Measurements from ENCODE around the gene PDGFRB. TPM values are rescaled to one million over a fixed set of nuclear protein-coding genes. Genes with fewer than 3 reads are reported as not detected.

Gene PDGFRB
- total RNA-seq, 5 donors from 2014 or later (not counting 1 experiment from before 2014, with no cell fraction given), result 0.32 to 3.6 (median 1.6) TPM

DNA sequence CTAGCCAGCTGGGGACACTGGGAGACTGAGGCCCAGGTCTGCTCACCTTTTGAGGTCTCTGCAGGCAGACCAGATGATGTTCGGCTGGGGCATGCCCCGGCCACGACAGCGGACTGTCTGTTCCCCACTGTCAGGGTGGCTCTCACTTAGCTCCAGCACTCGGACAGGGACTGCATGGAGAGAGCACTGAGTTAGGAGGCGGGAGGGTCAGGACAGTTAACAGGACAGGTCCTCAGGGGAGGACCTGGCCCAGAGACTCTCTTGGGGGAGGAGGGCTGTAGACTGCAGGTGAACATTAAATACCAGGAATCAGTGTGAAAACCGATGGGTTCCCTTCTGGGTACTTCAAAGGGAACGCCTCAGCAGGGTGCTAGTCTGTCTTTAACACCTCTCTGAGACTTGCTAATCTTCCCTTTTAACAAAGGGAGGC lies 25.1 kb downstream of the PDGFRB start:
- Histone ChIP-seq H3K4me1 (ENCODE audit: control insufficient read depth in 1 of 2, extremely low read depth in 1 of 2, insufficient read depth in 2 of 2, low read length in 2 of 2) (peaks cover 0 to 9% of the 10 kb centered on the region in 2 experiments), H3K36me3 (ENCODE audit: control insufficient read depth in 2 of 2, extremely low read depth in 1 of 2, insufficient read depth in 1 of 2, low read length in 1 of 2) (no peaks in the 10 kb centered on the region), H3K27me3 (replicated peaks in 1 of 2; ENCODE audit: control insufficient read depth in 2 of 2, extremely low read depth in 1 of 2, insufficient read depth in 2 of 2, low read length in 1 of 2) (peaks cover 0 to 8% of the 10 kb centered on the region in 2 experiments), H3K4me3 (ENCODE audit: control insufficient read depth in 1 of 2, extremely low read depth in 1 of 2, low read length in 1 of 2) (no peak overlapping the region), H3K27ac (ENCODE audit: low read length) (no peak overlapping the region), H3K9me3 (no peaks in the 10 kb centered on the region)
- no peaks in the 10 kb centered on the region for H3K27me3 Mint-ChIP-seq
- no peak for DNase-seq
- H3K36me3 Mint-ChIP-seq, result no peaks in the 10 kb centered on the region
- CTCF ChIA-PET, result interaction anchor here in 1 of 2 donors (0.7 kb wide), 1 partner anchor 221 kb away, joined by 4 read pairs; no protein-coding TSS in a partner anchor
- no peak overlapping the region for H3K4me3 Mint-ChIP-seq
- no peak overlapping the region for H3K27ac Mint-ChIP-seq
- H3K4me1 Mint-ChIP-seq, result peaks cover 0 to 2% (median 0%) of the 10 kb centered on the region in 3 donors
- WGBS (ENCODE audit: insufficient coverage), result 90% methylated on average over 7 of the region's 8 CpGs
- no peaks in the 10 kb centered on the region for H3K9me3 Mint-ChIP-seq
- no peak for ATAC-seq (replicated peaks in 1 of 4)
- POLR2A ChIA-PET, result no interaction called here

DNA sequence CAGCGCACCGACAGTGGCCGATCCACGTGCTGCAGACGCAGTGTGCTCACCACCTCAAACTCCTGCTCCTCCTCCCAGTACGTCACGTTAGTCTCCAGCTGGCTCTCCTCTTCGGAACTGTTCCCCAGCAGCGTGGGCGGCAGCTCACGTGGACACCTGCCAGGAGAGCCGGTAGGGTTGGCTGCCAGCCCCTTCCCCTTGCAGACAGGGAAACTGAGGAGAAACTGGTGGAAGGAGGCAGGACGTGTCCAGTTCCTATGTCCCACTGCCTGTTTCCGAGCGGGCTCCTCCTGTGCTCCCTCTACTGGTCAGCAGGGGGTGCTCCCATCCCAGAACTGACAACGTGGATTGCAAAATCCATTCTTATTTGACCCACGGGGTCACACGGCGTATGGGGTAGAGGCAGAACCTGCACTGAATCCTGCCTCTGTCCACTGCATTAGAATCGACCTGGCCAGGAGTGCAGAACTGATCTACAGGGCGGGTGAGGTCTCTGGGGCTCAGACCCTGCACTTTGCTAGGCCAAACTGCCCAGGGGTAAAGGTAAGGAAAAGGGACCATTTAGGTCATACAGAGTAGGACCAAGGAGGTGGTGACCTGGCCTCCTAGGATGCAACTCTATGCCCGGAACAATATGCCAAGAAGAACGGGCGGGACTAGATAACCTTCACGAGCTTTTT lies 25.7 kb downstream of the PDGFRB start:
- no peak overlapping the region for H3K27ac Mint-ChIP-seq
- POLR2A ChIA-PET, result no interaction called here
- no peaks in the 10 kb centered on the region for H3K27me3 Mint-ChIP-seq
- Histone ChIP-seq H3K4me3 (ENCODE audit: control insufficient read depth in 1 of 2, extremely low read depth in 1 of 2, low read length in 1 of 2) (no peak overlapping the region), H3K4me1 (ENCODE audit: control insufficient read depth in 1 of 2, extremely low read depth in 1 of 2, insufficient read depth in 2 of 2, low read length in 2 of 2) (peaks cover 0 to 9% of the 10 kb centered on the region in 2 experiments), H3K9me3 (no peaks in the 10 kb centered on the region), H3K36me3 (ENCODE audit: control insufficient read depth in 2 of 2, extremely low read depth in 1 of 2, insufficient read depth in 1 of 2, low read length in 1 of 2) (no peaks in the 10 kb centered on the region), H3K27me3 (replicated peaks in 1 of 2; ENCODE audit: control insufficient read depth in 2 of 2, extremely low read depth in 1 of 2, insufficient read depth in 2 of 2, low read length in 1 of 2) (peaks cover 0 to 8% of the 10 kb centered on the region in 2 experiments), H3K27ac (ENCODE audit: low read length) (no peak overlapping the region)
- no peak overlapping the region for H3K4me3 Mint-ChIP-seq
- CTCF ChIA-PET, result interaction anchor here in 1 of 2 donors (0.7 kb wide), 1 partner anchor 220 kb away, joined by 4 read pairs; no protein-coding TSS in a partner anchor
- H3K4me1 Mint-ChIP-seq, result peaks cover 0 to 2% (median 0%) of the 10 kb centered on the region in 3 donors
- H3K36me3 Mint-ChIP-seq, result no peaks in the 10 kb centered on the region
- ATAC-seq (replicated peaks in 1 of 4) (peak in 3 of 4 experiments; percentile 18 to 40 (median 34)), DNase-seq (peak in 23 of 35 experiments; percentile 4 to 55 (median 20))
- no peaks in the 10 kb centered on the region for H3K9me3 Mint-ChIP-seq
- 48% methylated on average over 16 of the region's 25 CpGs for WGBS (ENCODE audit: insufficient coverage)

DNA sequence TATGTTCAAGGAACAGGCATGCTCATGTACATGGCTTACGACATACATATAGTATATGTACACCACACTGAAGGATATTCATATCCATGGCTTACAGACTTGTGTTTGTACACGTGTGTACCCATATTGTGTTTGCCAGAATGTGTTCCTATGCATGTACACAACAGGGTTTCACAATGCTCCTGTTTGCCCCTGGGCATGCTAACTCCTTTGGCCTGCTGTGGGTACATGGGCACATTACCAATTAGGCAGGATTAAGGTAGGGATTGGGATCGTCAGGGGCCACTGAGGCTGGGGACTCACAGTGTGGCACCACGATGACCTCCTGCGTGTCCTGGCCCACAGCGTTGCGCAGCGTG lies 26.2 kb downstream of the PDGFRB start:
- POLR2A ChIA-PET, result no interaction called here
- no peaks in the 10 kb centered on the region for H3K36me3 ChIP-seq (ENCODE audit: control insufficient read depth in 2 of 2, extremely low read depth in 1 of 2, insufficient read depth in 1 of 2, low read length in 1 of 2)
- peaks cover 0 to 9% of the 10 kb centered on the region in 2 experiments for H3K4me1 ChIP-seq (ENCODE audit: control insufficient read depth in 1 of 2, extremely low read depth in 1 of 2, insufficient read depth in 2 of 2, low read length in 2 of 2)
- H3K9me3 Mint-ChIP-seq, result no peaks in the 10 kb centered on the region
- no peak overlapping the region for H3K27ac Mint-ChIP-seq
- CTCF ChIA-PET, result interaction anchor here in 1 of 2 donors (0.6 kb wide), 1 partner anchor 60 kb away, joined by 3 read pairs; no protein-coding TSS in a partner anchor
- H3K27ac ChIP-seq (ENCODE audit: low read length), result no peak overlapping the region
- 87% methylated on average over 7 of the region's 8 CpGs for WGBS (ENCODE audit: insufficient coverage)
- H3K4me1 Mint-ChIP-seq, result peaks cover 0 to 2% (median 0%) of the 10 kb centered on the region in 3 donors
- no peak overlapping the region for H3K4me3 ChIP-seq (ENCODE audit: control insufficient read depth in 1 of 2, extremely low read depth in 1 of 2, low read length in 1 of 2)
- no peak for ATAC-seq (replicated peaks in 1 of 4)
- H3K27me3 ChIP-seq (replicated peaks in 1 of 2; ENCODE audit: control insufficient read depth in 2 of 2, extremely low read depth in 1 of 2, insufficient read depth in 2 of 2, low read length in 1 of 2), result peaks cover 0 to 8% of the 10 kb centered on the region in 2 experiments
- H3K36me3 Mint-ChIP-seq, result no peaks in the 10 kb centered on the region
- no peak overlapping the region for H3K4me3 Mint-ChIP-seq
- no peaks in the 10 kb centered on the region for H3K9me3 ChIP-seq
- H3K27me3 Mint-ChIP-seq, result no peaks in the 10 kb centered on the region
- DNase-seq, result no peak

DNA sequence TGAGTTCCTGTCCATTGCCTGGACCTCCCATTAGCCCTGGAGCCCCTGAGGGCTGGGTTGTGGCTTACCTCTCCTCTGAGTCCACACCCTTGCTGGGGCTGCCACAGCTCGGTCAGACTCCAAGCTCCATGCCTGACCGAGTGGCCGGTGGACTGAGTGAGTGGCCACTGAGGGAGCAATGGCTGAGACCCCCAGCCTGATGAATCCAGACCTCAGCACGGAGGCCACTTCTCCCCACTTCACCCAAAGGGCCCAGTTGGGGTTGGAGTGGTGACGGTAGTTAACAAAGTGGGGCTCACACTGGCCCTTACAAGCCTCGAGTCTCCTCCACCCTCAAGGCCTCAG lies 28.8 kb downstream of the PDGFRB start:
- ATAC-seq (replicated peaks in 1 of 4), result no peak

DNA sequence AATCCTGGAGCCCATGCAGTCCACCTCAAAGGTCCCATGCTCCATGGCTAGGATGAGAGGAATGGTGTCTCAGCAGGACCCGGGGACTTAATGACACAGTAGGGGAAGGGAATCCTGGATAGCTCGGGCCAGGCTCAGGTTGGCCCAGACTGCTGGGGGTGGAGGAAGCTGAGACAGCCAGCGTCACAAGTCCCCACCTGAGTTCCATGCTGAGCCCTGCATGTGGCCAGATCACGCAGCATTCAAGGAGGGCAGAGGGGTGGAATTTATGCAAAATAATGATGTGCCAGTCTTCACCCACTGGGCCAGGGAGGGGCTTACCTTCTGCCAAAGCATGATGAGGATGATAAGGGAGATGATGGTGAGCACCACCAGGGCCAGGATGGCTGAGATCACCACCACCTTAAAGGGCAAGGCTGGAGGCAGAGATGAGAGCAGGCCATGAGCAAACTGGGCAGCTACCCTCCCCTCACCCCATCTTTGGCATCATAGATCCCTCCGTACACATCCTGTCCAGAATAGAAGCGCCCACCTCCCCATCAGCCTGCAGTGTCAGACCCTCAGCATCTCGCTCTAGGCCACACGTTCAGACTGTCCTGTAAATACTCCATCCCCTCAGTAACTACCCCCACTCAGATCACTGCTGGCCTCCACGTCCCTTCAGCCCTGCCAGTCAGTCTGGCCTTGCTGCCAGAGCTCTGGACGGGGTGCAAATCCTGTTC lies 29.3 kb downstream of the PDGFRB start:
- Mint-ChIP-seq H3K9me3 (no peaks in the 10 kb centered on the region), H3K36me3 (no peaks in the 10 kb centered on the region), H3K4me3 (no peak overlapping the region), H3K4me1 (peaks cover 0 to 2% (median 0%) of the 10 kb centered on the region in 3 donors), H3K27me3 (no peaks in the 10 kb centered on the region), H3K27ac (no peak overlapping the region)
- DNase-seq (no peak), ATAC-seq (replicated peaks in 1 of 4) (no peak)
- H3K4me1 ChIP-seq (ENCODE audit: control insufficient read depth in 1 of 2, extremely low read depth in 1 of 2, insufficient read depth in 2 of 2, low read length in 2 of 2), result peaks cover 0 to 9% of the 10 kb centered on the region in 2 experiments
- POLR2A ChIA-PET, result no interaction called here
- CTCF ChIA-PET, result no interaction called here
- H3K4me3 ChIP-seq (ENCODE audit: control insufficient read depth in 1 of 2, extremely low read depth in 1 of 2, low read length in 1 of 2), result no peak overlapping the region
- no peaks in the 10 kb centered on the region for H3K36me3 ChIP-seq (ENCODE audit: control insufficient read depth in 2 of 2, extremely low read depth in 1 of 2, insufficient read depth in 1 of 2, low read length in 1 of 2)
- H3K27ac ChIP-seq (ENCODE audit: low read length), result no peak overlapping the region
- H3K9me3 ChIP-seq, result no peaks in the 10 kb centered on the region
- WGBS (ENCODE audit: insufficient coverage), result 82% methylated on average over 10 of the region's 10 CpGs
- H3K27me3 ChIP-seq (replicated peaks in 1 of 2; ENCODE audit: control insufficient read depth in 2 of 2, extremely low read depth in 1 of 2, insufficient read depth in 2 of 2, low read length in 1 of 2), result peaks cover 0 to 8% of the 10 kb centered on the region in 2 experiments

More for the DNA sequence above, 28.8 kb downstream of the PDGFRB start:
- no peak overlapping the region for H3K4me3 Mint-ChIP-seq
- Histone ChIP-seq H3K27me3 (replicated peaks in 1 of 2; ENCODE audit: control insufficient read depth in 2 of 2, extremely low read depth in 1 of 2, insufficient read depth in 2 of 2, low read length in 1 of 2) (peaks cover 0 to 8% of the 10 kb centered on the region in 2 experiments), H3K36me3 (ENCODE audit: control insufficient read depth in 2 of 2, extremely low read depth in 1 of 2, insufficient read depth in 1 of 2, low read length in 1 of 2) (no peaks in the 10 kb centered on the region), H3K4me1 (ENCODE audit: control insufficient read depth in 1 of 2, extremely low read depth in 1 of 2, insufficient read depth in 2 of 2, low read length in 2 of 2) (peaks cover 0 to 9% of the 10 kb centered on the region in 2 experiments), H3K27ac (ENCODE audit: low read length) (no peak overlapping the region), H3K4me3 (ENCODE audit: control insufficient read depth in 1 of 2, extremely low read depth in 1 of 2, low read length in 1 of 2) (no peak overlapping the region), H3K9me3 (no peaks in the 10 kb centered on the region)
- no peak overlapping the region for H3K27ac Mint-ChIP-seq
- no peak for DNase-seq
- no peaks in the 10 kb centered on the region for H3K36me3 Mint-ChIP-seq
- 86% methylated on average over 4 of the region's 6 CpGs for WGBS (ENCODE audit: insufficient coverage)
- no peaks in the 10 kb centered on the region for H3K9me3 Mint-ChIP-seq
- H3K27me3 Mint-ChIP-seq, result no peaks in the 10 kb centered on the region
- CTCF ChIA-PET, result no interaction called here
- POLR2A ChIA-PET, result no interaction called here
- H3K4me1 Mint-ChIP-seq, result peaks cover 0 to 2% (median 0%) of the 10 kb centered on the region in 3 donors

DNA sequence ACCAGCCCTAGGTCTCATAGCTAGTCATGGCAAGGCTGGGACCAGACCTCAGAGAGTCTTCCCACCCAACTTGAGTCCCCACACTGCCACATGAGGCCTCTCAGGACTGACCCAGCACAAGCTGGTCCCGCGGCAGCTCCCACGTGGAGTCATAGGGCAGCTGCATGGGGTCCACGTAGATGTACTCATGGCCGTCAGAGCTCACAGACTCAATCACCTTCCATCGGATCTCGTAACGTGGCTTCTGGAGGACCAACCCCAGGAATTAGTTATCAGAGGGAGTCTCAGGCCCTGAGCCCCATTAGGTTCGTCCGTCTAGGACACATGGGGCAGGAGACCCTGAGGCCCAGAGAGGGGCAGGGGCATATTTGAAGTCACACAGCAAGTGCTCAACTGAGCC lies 30.3 kb downstream of the PDGFRB start:
- H3K9me3 Mint-ChIP-seq, result no peaks in the 10 kb centered on the region
- no peak for ATAC-seq (replicated peaks in 1 of 4)
- CTCF ChIA-PET, result no interaction called here

More for the DNA sequence above, 30.3 kb downstream of the PDGFRB start:
- H3K27ac ChIP-seq (ENCODE audit: low read length), result no peak overlapping the region
- peaks cover 0 to 8% of the 10 kb centered on the region in 2 experiments for H3K27me3 ChIP-seq (replicated peaks in 1 of 2; ENCODE audit: control insufficient read depth in 2 of 2, extremely low read depth in 1 of 2, insufficient read depth in 2 of 2, low read length in 1 of 2)
- H3K27ac Mint-ChIP-seq, result no peak overlapping the region
- H3K36me3 Mint-ChIP-seq, result no peaks in the 10 kb centered on the region
- peaks cover 0 to 4% of the 10 kb centered on the region in 2 experiments for H3K4me1 ChIP-seq (ENCODE audit: control insufficient read depth in 1 of 2, extremely low read depth in 1 of 2, insufficient read depth in 2 of 2, low read length in 2 of 2)
- no peaks in the 10 kb centered on the region for H3K9me3 ChIP-seq
- H3K4me1 Mint-ChIP-seq, result peaks cover 0 to 2% (median 0%) of the 10 kb centered on the region in 3 donors
- no peak for DNase-seq
- H3K36me3 ChIP-seq (ENCODE audit: control insufficient read depth in 2 of 2, extremely low read depth in 1 of 2, insufficient read depth in 1 of 2, low read length in 1 of 2), result no peaks in the 10 kb centered on the region
- H3K27me3 Mint-ChIP-seq, result no peaks in the 10 kb centered on the region
- WGBS (ENCODE audit: insufficient coverage), result 86% methylated on average over 7 of the region's 10 CpGs
- H3K4me3 Mint-ChIP-seq, result no peak overlapping the region
- POLR2A ChIA-PET, result no interaction called here
- H3K4me3 ChIP-seq (ENCODE audit: control insufficient read depth in 1 of 2, extremely low read depth in 1 of 2, low read length in 1 of 2), result no peak overlapping the region
